HG03342 (cell line): ENCODE measurements around the gene EML4.

Experiments
- ATAC-seq: cut with Tn5 transposase; IDR thresholded peaks from one replicate; pipeline ENCODE4 v1.9.1; 2021; ENCODE audit warnings: mild to moderate bottlenecking, moderate library complexity; ENCODE audit not compliant: unreplicated experiment

The EML4 gene

DNA sequence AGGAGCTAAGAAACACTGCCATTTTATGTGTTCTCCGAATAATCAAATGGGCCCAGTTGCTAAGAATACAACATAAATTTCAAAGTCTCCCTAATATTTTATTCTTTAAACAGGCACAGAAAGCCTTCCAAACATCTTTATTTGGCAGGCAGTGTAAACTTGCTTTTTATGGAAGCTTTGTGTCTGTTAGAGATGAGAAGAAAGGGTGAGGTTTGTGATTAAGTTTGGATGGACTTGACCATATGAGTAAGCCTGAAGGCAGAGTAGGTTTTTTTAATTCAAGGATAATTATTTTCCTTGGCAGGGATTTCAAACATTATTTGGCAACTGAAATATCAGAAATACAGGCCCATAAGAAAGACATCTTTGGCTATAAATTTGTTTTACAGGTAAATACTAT, 129.0 kb downstream of the EML4 start:
- no peak for ATAC-seq

DNA sequence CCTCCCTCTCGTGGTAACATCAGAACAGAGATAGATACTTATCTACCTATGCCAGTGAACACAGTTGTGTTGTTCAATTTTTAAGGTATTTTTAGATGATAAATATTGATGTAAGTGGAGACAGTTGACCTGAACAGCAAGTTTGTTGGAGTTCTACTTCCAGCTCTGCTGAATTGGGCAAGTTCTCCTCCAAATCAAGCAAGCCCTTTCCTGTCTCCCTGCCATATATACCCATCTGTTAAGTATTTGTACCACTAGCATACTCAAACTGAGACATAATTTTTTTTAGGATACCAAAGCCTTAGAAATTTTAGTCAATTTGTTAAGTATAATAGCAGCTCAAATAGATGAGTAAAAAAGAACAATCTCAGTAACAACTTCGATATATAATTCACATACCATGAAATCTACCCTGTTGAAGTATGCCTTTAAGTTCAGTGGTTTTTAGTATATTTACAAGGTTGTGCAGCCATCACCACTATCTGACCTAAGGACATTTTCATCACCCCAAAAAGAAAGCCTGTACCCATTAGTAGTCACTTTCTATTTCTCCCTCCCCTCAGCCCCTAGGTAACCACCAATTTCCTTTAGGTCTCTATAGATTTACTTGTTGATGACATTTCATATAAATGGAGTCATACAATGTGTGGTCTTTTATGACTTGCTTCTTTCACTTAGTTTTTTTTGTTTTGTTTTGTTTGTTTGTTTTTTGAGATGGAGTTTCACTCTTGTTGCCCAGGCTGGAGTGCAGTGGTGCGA, 130.0 kb downstream of the EML4 start:
- ATAC-seq, result no peak

DNA sequence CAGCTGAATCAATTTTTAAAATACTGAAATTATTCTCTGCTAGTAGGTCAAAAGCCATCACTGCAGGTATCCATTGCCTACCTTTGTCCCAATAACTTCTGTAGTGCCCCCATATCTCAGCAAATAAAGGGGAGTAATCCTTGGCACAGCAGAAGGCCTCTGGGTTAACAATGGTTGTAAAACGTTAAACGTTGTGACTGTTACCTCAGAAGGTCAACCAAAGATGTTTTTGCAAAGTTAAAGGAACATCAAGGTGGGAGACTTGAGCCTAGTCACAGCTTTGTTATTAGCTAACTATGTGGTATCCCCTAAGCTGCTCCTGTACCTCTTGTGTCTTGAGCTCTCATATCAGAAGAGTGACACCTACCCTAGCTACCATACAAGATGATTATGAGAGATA, 131.4 kb downstream of the EML4 start:
- ATAC-seq, result no peak

DNA sequence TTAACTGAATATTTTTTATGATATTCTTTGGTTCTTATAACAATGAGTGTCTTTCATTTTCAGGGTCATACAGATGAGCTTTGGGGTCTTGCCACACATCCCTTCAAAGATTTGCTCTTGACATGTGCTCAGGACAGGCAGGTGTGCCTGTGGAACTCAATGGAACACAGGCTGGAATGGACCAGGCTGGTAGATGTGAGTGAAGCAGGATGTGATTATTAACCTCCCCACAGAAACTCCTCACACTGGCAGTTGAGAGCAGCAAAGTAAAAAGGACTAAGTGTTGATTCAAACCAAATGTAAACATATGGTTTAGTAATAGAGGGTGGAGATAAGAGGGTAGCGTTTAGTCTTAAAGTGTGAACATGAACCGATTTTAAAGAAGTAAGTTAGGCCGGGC, 134.1 kb downstream of the EML4 start:
- no peak for ATAC-seq

DNA sequence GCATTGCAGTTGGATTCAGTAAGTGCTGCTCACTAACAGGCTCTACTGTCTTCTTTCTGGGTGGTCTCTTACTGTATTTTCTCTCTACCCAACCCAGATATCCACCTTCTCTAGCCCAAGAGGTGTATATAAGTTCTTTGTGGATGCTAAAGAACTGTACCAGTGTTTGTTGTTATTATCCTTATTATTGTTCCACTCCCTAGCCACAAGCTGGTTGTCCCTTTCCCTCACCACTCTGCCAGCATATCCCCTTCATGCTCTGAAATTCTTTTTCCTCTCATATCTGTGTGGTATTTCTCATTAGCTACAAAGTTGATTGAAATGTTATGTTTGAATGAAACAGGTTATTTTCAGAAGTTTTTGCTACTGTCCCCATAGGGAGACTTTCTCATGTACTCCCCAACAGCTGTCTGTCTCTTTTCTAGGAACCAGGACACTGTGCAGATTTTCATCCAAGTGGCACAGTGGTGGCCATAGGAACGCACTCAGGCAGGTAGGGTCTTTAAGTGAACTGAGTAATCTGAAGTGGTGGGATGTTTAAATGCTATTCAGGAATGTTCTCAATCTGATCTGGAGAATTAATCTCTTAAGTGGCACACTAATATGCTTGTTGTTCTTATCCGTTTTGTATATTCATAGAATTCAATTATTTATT, 135.0 kb downstream of the EML4 start:
- ATAC-seq, result no peak

- ATAC-seq, result no peak
Observed at GRCh38 chr2:42307180-42307579, 138.0 kb downstream of the EML4 start.

DNA sequence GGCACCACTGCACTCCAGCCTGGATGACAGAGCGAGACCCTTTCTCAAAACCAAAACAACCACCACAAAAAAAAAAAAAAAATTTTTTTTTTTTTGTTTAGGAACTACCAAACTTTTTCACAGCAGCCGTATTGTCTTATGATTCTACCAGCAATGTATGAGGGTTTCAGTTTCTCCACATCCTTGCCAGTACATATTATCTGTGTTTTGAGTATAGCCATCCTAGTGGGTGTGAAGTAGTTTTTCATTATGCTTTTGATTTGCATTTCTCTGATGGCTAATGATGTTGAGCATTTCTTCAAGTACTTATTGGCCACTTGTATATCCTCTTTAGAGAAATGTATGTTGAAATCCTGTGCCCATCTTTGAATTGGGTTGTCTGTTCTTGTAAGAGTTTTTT, 140.2 kb downstream of the EML4 start:
- no peak for ATAC-seq

- no peak for ATAC-seq
Observed at GRCh38 chr2:42310007-42310515, 140.9 kb downstream of the EML4 start.

GRCh38 chr2:42312106-42312505, 143.0 kb downstream of the EML4 start:
- no peak for ATAC-seq

- no peak for ATAC-seq
Observed at GRCh38 chr2:42314892-42315468, 145.8 kb downstream of the EML4 start.

- no peak for ATAC-seq
Observed at GRCh38 chr2:42315844-42316470, 146.8 kb downstream of the EML4 start.

DNA sequence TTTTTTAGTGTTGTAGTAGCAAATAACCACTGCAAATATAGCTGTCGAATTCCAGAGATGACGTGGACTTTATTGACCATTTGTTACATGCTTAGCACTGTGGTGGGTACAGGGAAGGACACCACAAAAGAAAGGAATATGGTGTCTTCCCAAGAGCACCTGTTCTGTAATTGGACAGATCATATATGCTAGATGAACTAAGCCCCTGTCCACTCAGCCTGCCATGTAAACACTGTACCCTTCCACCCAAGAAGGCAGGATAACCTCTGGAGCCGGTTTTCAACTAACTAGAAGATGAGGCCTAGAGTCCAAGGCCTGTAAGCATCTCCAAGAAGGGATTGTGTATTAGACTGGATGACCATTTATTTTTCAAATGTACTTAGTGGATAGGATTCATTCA, 147.8 kb downstream of the EML4 start:
- ATAC-seq, result no peak

- no peak for ATAC-seq
Observed at GRCh38 chr2:42317486-42317885, 148.3 kb downstream of the EML4 start.

DNA sequence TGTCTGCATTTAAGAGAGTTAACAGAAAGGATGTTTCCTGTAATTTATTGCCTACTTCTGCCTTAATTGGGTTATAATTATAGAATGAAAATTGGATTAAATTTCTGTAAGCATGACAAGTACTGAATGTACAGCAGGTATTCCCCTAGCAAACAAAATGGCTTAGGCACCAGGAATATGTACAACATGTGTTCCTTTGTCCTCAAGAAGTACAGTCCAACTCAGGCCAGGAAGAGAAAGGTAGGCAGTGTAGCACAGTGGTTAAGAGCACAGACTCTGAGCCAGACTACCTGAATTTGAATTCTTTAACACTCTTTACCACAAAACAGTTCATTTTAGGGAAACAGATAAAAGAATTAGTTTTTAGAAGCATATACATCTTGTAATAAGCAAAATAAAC, 148.8 kb downstream of the EML4 start:
- no peak for ATAC-seq

- ATAC-seq, result no peak
Observed at GRCh38 chr2:42319265-42319664, 150.1 kb downstream of the EML4 start.

DNA sequence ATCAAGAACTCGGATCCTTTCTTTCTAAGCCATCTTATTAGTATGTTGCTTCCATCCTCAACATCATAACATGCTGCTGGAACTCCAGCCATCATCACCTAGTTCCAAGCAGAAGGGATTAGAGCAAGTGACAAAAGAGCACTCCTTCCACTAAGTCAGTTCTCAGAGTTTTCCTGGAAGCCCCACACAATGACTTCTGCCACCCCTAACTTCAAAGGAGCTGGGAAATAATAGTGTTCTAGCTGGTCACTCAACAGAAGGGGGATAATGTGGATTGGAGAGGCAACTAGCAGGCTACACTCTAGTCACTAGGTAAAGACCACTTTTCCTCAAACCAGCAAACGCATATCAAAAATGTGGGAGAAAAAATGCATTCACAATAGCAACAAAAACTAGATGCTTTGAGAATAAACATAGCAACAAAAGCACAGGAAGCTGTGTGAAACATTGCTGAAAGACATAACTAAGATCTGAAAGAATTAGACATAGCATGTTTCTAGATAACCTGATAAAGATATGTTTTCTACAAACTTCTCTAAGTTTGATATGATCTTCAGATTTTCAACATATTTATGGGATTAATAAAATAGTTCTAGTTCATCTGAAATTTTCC, 152.4 kb downstream of the EML4 start:
- no peak for ATAC-seq

DNA sequence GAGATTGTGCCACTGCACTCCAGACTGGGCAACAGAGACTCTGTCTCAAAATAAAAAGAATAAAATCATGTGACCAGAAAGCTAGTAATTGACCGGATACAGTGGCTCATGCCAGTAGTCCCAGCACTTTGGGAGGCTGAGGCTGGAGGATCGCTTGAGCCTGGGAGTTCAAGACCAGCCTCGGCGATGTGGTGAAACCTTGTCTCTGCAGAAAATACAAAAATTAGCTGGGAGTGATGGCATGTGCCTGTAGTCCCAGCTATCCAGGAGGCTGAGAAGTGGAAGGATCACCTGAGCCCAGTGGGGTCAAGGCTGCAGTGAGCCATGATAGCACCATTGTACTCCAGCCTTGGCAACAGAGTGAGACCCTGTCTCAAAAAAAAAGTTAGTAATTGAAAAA, 155.1 kb downstream of the EML4 start:
- no peak for ATAC-seq

GRCh38 chr2:42324949-42325348, 155.8 kb downstream of the EML4 start:
- no peak for ATAC-seq

- ATAC-seq, result no peak
Observed at GRCh38 chr2:42325609-42326008, 156.5 kb downstream of the EML4 start.

GRCh38 chr2:42327125-42327524, 158.0 kb downstream of the EML4 start:
- no peak for ATAC-seq

- ATAC-seq, result no peak
Observed at GRCh38 chr2:42328148-42328833, 159.1 kb downstream of the EML4 start.
